Measurements from ENCODE around the gene TMPRSS9.

Gene TMPRSS9

GRCh38 chr19:2357279-2358206 lies 2.5 kb upstream of the TMPRSS9 start:
- H3K27ac ChIP-seq (ENCODE audit: low read depth, low read length), result no peak overlapping the region
- no peak overlapping the region for H3K4me3 ChIP-seq (ENCODE audit: low read depth in 1 of 2, low read length in 2 of 2)
- H3K9ac ChIP-seq (ENCODE audit: low read length), result no peak overlapping the region
- H3K9me3 ChIP-seq (ENCODE audit: low read length), result no peaks in the 10 kb centered on the region
- H3K36me3 ChIP-seq (ENCODE audit: insufficient read depth, low read length), result no peaks in the 10 kb centered on the region
- peaks cover 11 to 24% of the 10 kb centered on the region in 2 donors for H3K27me3 ChIP-seq (ENCODE audit: control insufficient read depth in 1 of 2, insufficient read depth in 2 of 2, low read length in 2 of 2)
- H3K4me1 ChIP-seq (ENCODE audit: insufficient read depth, low read length), result no peaks in the 10 kb centered on the region

DNA sequence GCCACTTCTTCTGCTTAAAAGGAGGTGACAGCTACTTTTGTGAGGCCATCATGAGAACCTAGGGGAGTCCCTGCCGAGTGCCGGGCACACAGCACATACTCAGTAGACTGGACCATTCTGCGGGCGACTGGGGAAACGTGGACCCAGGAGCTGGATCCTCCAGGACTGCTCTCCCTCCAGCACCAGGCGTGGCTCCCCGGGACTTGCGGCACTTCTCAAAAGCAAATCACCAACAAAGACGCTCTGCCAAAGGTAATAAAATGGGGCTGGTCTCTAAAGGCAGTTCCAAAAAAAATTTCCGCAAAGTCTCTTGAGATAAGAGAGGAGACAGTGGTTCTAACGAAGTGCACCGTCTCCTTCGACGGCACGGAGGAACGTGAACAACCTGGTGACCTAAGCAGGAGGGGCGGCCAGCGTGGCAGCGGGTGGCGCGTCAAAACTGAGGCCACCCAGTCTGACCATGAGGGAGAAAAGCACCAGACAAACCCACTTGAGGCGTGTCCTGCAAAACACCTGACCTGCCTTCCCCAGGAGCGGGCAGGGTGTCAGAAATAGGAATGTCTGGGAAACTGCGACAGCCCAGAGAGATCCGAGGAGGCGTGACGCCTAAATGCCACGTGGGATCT lies 1.4 kb upstream of the TMPRSS9 start:
- no peaks in the 10 kb centered on the region for H3K4me1 ChIP-seq (ENCODE audit: insufficient read depth, low read length)

GRCh38 chr19:2360833-2361232 lies 768 bp downstream of the TMPRSS9 start:
- no peaks in the 10 kb centered on the region for H3K9me3 ChIP-seq (ENCODE audit: low read length)
- no peak overlapping the region for H3K4me3 ChIP-seq (ENCODE audit: low read depth in 1 of 2, low read length in 2 of 2)
- no peak overlapping the region for H3K27ac ChIP-seq (ENCODE audit: low read depth, low read length)
- H3K27me3 ChIP-seq (ENCODE audit: control insufficient read depth in 1 of 2, insufficient read depth in 2 of 2, low read length in 2 of 2), result peaks cover 19 to 37% of the 10 kb centered on the region in 2 donors
- no peak overlapping the region for H3K9ac ChIP-seq (ENCODE audit: low read length)
- no peaks in the 10 kb centered on the region for H3K4me1 ChIP-seq (ENCODE audit: insufficient read depth, low read length)
- no peaks in the 10 kb centered on the region for H3K36me3 ChIP-seq (ENCODE audit: insufficient read depth, low read length)

More for the DNA sequence above, 1.4 kb upstream of the TMPRSS9 start:
- Histone ChIP-seq H3K9me3 (ENCODE audit: low read length) (no peaks in the 10 kb centered on the region), H3K36me3 (ENCODE audit: insufficient read depth, low read length) (no peaks in the 10 kb centered on the region), H3K27me3 (ENCODE audit: control insufficient read depth in 1 of 2, insufficient read depth in 2 of 2, low read length in 2 of 2) (peaks cover 12 to 32% of the 10 kb centered on the region in 2 donors), H3K27ac (ENCODE audit: low read depth, low read length) (no peak overlapping the region), H3K9ac (ENCODE audit: low read length) (no peak overlapping the region), H3K4me3 (ENCODE audit: low read depth in 1 of 2, low read length in 2 of 2) (no peak overlapping the region)

GRCh38 chr19:2361246-2362045 lies 1.4 kb downstream of the TMPRSS9 start:
- H3K27me3 ChIP-seq (ENCODE audit: control insufficient read depth in 1 of 2, insufficient read depth in 2 of 2, low read length in 2 of 2), result peaks cover 19 to 37% of the 10 kb centered on the region in 2 donors
- no peaks in the 10 kb centered on the region for H3K4me1 ChIP-seq (ENCODE audit: insufficient read depth, low read length)
- no peak overlapping the region for H3K9ac ChIP-seq (ENCODE audit: low read length)
- H3K4me3 ChIP-seq (ENCODE audit: low read depth in 1 of 2, low read length in 2 of 2), result no peak overlapping the region
- H3K27ac ChIP-seq (ENCODE audit: low read depth, low read length), result no peak overlapping the region
- H3K9me3 ChIP-seq (ENCODE audit: low read length), result no peaks in the 10 kb centered on the region
- H3K36me3 ChIP-seq (ENCODE audit: insufficient read depth, low read length), result no peaks in the 10 kb centered on the region

- H3K9me3 ChIP-seq (ENCODE audit: low read length), result no peaks in the 10 kb centered on the region
Observed at GRCh38 chr19:2362046-2362969, 2.2 kb downstream of the TMPRSS9 start.

DNA sequence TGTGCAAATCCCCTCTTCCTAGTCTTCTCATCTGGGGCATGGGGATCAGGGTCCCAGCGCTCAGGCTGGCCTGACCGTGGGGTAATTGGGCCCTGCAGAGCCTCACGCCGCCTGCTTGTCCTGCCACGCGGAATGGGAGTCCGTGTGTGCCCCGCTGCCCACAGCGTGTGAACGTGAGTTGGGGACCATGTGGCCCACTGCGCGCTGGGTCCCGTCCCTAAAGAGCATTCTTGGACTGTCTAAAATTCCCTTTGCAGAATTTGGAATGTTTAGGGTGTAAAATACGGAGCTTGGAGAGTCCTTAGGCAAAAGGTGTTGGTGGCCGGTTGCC lies 2.9 kb downstream of the TMPRSS9 start:
- H3K27me3 ChIP-seq (ENCODE audit: control insufficient read depth in 1 of 2, insufficient read depth in 2 of 2, low read length in 2 of 2), result peaks cover 19 to 37% of the 10 kb centered on the region in 2 donors

More at GRCh38 chr19:2362046-2362969, 2.2 kb downstream of the TMPRSS9 start:
- Histone ChIP-seq H3K4me1 (ENCODE audit: insufficient read depth, low read length) (no peaks in the 10 kb centered on the region), H3K9ac (ENCODE audit: low read length) (no peak overlapping the region), H3K27ac (ENCODE audit: low read depth, low read length) (no peak overlapping the region), H3K36me3 (ENCODE audit: insufficient read depth, low read length) (no peaks in the 10 kb centered on the region), H3K4me3 (ENCODE audit: low read depth in 1 of 2, low read length in 2 of 2) (no peak overlapping the region), H3K27me3 (ENCODE audit: control insufficient read depth in 1 of 2, insufficient read depth in 2 of 2, low read length in 2 of 2) (peaks cover 19 to 37% of the 10 kb centered on the region in 2 donors)

DNA sequence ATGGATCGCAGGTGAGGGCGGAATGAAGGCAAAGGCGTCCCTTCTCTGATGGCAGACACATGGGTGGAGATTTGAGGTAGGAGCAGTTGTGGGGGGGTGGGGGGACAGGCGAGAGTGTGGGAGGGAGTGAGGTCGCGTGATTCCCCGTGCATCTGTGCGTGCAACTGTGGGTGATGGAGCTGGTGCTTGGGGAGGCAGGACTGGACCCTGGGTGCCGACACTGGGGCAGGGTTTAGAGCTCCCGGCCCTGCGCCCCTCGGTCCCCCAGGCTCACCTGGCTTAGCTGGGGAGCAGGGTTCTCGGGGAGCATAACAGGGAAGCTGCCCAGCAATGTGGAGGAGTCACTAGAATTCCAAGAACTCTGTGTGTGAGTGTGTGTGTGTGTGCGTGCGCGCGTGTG lies 3.4 kb downstream of the TMPRSS9 start:
- H3K4me1 ChIP-seq (ENCODE audit: insufficient read depth, low read length), result no peaks in the 10 kb centered on the region
- no peak overlapping the region for H3K9ac ChIP-seq (ENCODE audit: low read length)
- peaks cover 19 to 37% of the 10 kb centered on the region in 2 donors for H3K27me3 ChIP-seq (ENCODE audit: control insufficient read depth in 1 of 2, insufficient read depth in 2 of 2, low read length in 2 of 2)
- no peak overlapping the region for H3K27ac ChIP-seq (ENCODE audit: low read depth, low read length)
- no peaks in the 10 kb centered on the region for H3K9me3 ChIP-seq (ENCODE audit: low read length)
- no peak overlapping the region for H3K4me3 ChIP-seq (ENCODE audit: low read depth in 1 of 2, low read length in 2 of 2)
- no peaks in the 10 kb centered on the region for H3K36me3 ChIP-seq (ENCODE audit: insufficient read depth, low read length)

More for the DNA sequence above, 2.9 kb downstream of the TMPRSS9 start:
- no peak overlapping the region for H3K27ac ChIP-seq (ENCODE audit: low read depth, low read length)
- H3K36me3 ChIP-seq (ENCODE audit: insufficient read depth, low read length), result no peaks in the 10 kb centered on the region
- no peaks in the 10 kb centered on the region for H3K4me1 ChIP-seq (ENCODE audit: insufficient read depth, low read length)
- H3K9ac ChIP-seq (ENCODE audit: low read length), result no peak overlapping the region
- H3K9me3 ChIP-seq (ENCODE audit: low read length), result no peaks in the 10 kb centered on the region
- H3K4me3 ChIP-seq (ENCODE audit: low read depth in 1 of 2, low read length in 2 of 2), result no peak overlapping the region

- Histone ChIP-seq H3K4me1 (ENCODE audit: insufficient read depth, low read length) (no peaks in the 10 kb centered on the region), H3K4me3 (ENCODE audit: low read depth in 1 of 2, low read length in 2 of 2) (no peak overlapping the region), H3K36me3 (ENCODE audit: insufficient read depth, low read length) (no peaks in the 10 kb centered on the region), H3K9ac (ENCODE audit: low read length) (no peak overlapping the region), H3K27me3 (ENCODE audit: control insufficient read depth in 1 of 2, insufficient read depth in 2 of 2, low read length in 2 of 2) (peaks cover 19 to 29% of the 10 kb centered on the region in 2 donors), H3K9me3 (ENCODE audit: low read length) (no peaks in the 10 kb centered on the region), H3K27ac (ENCODE audit: low read depth, low read length) (no peak overlapping the region)
Observed at GRCh38 chr19:2365201-2365970, 5.3 kb downstream of the TMPRSS9 start.

- Histone ChIP-seq H3K27ac (ENCODE audit: low read depth, low read length) (no peak overlapping the region), H3K4me1 (ENCODE audit: insufficient read depth, low read length) (no peaks in the 10 kb centered on the region), H3K4me3 (ENCODE audit: low read depth in 1 of 2, low read length in 2 of 2) (no peak overlapping the region), H3K9ac (ENCODE audit: low read length) (no peak overlapping the region), H3K9me3 (ENCODE audit: low read length) (no peaks in the 10 kb centered on the region), H3K27me3 (ENCODE audit: control insufficient read depth in 1 of 2, insufficient read depth in 2 of 2, low read length in 2 of 2) (no peaks in the 10 kb centered on the region), H3K36me3 (ENCODE audit: insufficient read depth, low read length) (no peaks in the 10 kb centered on the region)
Observed at GRCh38 chr19:2371656-2372055, 11.6 kb downstream of the TMPRSS9 start.

GRCh38 chr19:2372076-2372612 lies 12.1 kb downstream of the TMPRSS9 start:
- H3K36me3 ChIP-seq (ENCODE audit: insufficient read depth, low read length), result no peaks in the 10 kb centered on the region
- no peak overlapping the region for H3K4me3 ChIP-seq (ENCODE audit: low read depth in 1 of 2, low read length in 2 of 2)
- H3K9me3 ChIP-seq (ENCODE audit: low read length), result no peaks in the 10 kb centered on the region
- H3K27me3 ChIP-seq (ENCODE audit: control insufficient read depth in 1 of 2, insufficient read depth in 2 of 2, low read length in 2 of 2), result no peaks in the 10 kb centered on the region
- H3K27ac ChIP-seq (ENCODE audit: low read depth, low read length), result no peak overlapping the region
- H3K4me1 ChIP-seq (ENCODE audit: insufficient read depth, low read length), result no peaks in the 10 kb centered on the region
- no peak overlapping the region for H3K9ac ChIP-seq (ENCODE audit: low read length)

Data from muscle layer of colon (tissue), 2 donors.